Ovary (tissue), 9 donors: Measurements from ENCODE around the gene IGF2BP2. TPM values are rescaled to one million over a fixed set of nuclear protein-coding genes. Genes with fewer than 3 reads are reported as not detected.

Experiments
- DNase-seq, 5 donors: peaks; one replicate each; pipeline ENCODE4 v3.0.0-alpha.2; 2019 to 2020
- H3K27ac ChIP-seq, 2 donors: fragments of 200-600 bp; one replicate each; pipeline versions ENCODE4 v1.5.1 to v1.8.0; 2019 to 2022
- H3K27me3 ChIP-seq: fragments of 200-600 bp; one replicate; pipeline ENCODE4 v1.8.0; 2022
- H3K36me3 ChIP-seq: fragments of 200-600 bp; sonication (generic); one replicate; pipeline ENCODE4 v1.5.1; 2019
- H3K4me1 ChIP-seq: one replicate; pipeline ENCODE4 v1.8.1; 2013; ENCODE audit warnings: mild to moderate bottlenecking, moderate library complexity; ENCODE audit not compliant: insufficient read depth
- H3K4me3 ChIP-seq: fragments of 200-600 bp; sonication (generic); one replicate; pipeline ENCODE4 v1.5.1; 2017
- H3K9me3 ChIP-seq, 2 donors: fragments of 200-600 bp in 1 of 2; sonication (generic) in 1 of 2; one replicate each; pipeline versions ENCODE4 v1.5.1 to v1.8.1; 2013 to 2019; ENCODE audit warnings: mild to moderate bottlenecking in 1 of 2, moderate library complexity in 1 of 2
- CTCF ChIP-seq, 3 donors: fragments of 450-650 bp in 2 of 3; fragments of 200-600 bp in 1 of 3; IDR thresholded peaks; one replicate each; pipeline versions ENCODE4 v1.5.1 to v1.8.0; 2016 to 2022; ENCODE audit warnings: antibody characterized with exemption in 3 of 3, mild to moderate bottlenecking in 1 of 3
- EP300 ChIP-seq: sonication (generic); formaldehyde crosslinking; IDR thresholded peaks from one replicate; pipeline ENCODE4 v1.6.1; 2017; ENCODE audit warnings: antibody characterized with exemption
- POLR2A ChIP-seq: fragments of 450-650 bp; IDR thresholded peaks from one replicate; pipeline ENCODE4 v1.6.1; 2017; ENCODE audit warnings: antibody characterized with exemption, mild to moderate bottlenecking, moderate library complexity
- WGBS, 3 donors: extraction: QIAGEN DNeasy Blood & Tissue Kit in 1 of 3; methylation state at CpG; one replicate each; pipeline versions ENCODE4 v1.1.5 to v1.1.7; 2013 to 2017; 5-methylcytosine and 5-hydroxymethylcytosine counted together
- intact Hi-C, 4 donors: fragments of 100-400 bp; cut with DNase I; formaldehyde crosslinking; loops; one replicate each; pipeline versions ENCODE4 v1.11.0 to v1.15.1; 2022 to 2023
- microRNA-seq, 3 donors: library from miRNA; unstranded; fragments of <30 nt; microRNA quantifications; one replicate each; pipeline versions ENCODE4 to v1.2.0, GENCODE V29; 2019 to 2020
- polyA plus RNA-seq, 2 donors: library from polyadenylated mRNA; stranded (reverse); fragments of 200-250 nt in 1 of 2; fragments of 350-450 nt in 1 of 2; fragmentation: Illumina TruSeq in 1 of 2; extraction: RNeasy Lipid Tissue Mini Kit (QIAGEN cat#74804) in 1 of 2; gene quantifications; one replicate each; pipeline ENCODE4 v1.2.3, GENCODE V29; 2013 to 2014
- small RNA-seq: library from RNA; depleted of rRNA; stranded (forward); fragments of <200 nt; gene quantifications from one replicate; pipeline ENCODE3, GENCODE V24; 2016
- total RNA-seq, 7 donors: library from RNA; depleted of rRNA in 2 of 7; stranded (reverse); fragments of >200 nt in 2 of 7; fragmentation: NEBNext Ultra II Directional in 3 of 7; extraction: Animal tissue kit (Norgen Biotek cat#: 25700) in 3 of 7; gene quantifications; one replicate each; pipeline versions ENCODE4 v1.1.0 to v1.2.4, GENCODE V29; 2016 to 2023
- donor health status: DM: no; HTN: no; CAD: no; lungs with moderate emphysema.
- donor health status: DM: no; HTN: no; CAD: no.
- donor health status: Bipolar disorder and iron deficiency.
- donor health status: DM: yes; HTN: yes; CAD: no.
- donor health status: DM: no; HTN: no; CAD: no.
- donor health status: DM: yes; HTN: yes; CAD: no.

The IGF2BP2 gene
- total and polyA plus RNA-seq, 9 donors = 4.6 to 31.1 (median 13.7) TPM

- TF ChIP-seq EP300 (no peak), POLR2A (no peak), CTCF (IDR thresholded peaks at IDR 0.05) (no peak)
- H3K4me1 ChIP-seq = no peaks in the 10 kb centered on the region
- H3K9me3 ChIP-seq = no peaks in the 10 kb centered on the region
- intact Hi-C loops = no loop called here
- H3K27me3 ChIP-seq = no peaks in the 10 kb centered on the region
- no peak for DNase-seq
- no peak overlapping the region for H3K27ac ChIP-seq
- no peaks in the 10 kb centered on the region for H3K36me3 ChIP-seq
- no peak overlapping the region for H3K4me3 ChIP-seq
Measured at GRCh38 chr3:185605566-185605965, 219.3 kb downstream of the IGF2BP2 start.

- no peaks in the 10 kb centered on the region for H3K4me1 ChIP-seq
- H3K9me3 ChIP-seq = no peaks in the 10 kb centered on the region
- DNase-seq = no peak
- TF ChIP-seq CTCF (IDR thresholded peaks at IDR 0.05) = no peak
- no peak for TF ChIP-seq POLR2A
- no peak for TF ChIP-seq EP300
- intact Hi-C loops = no loop called here
- WGBS, 3 donors = 86 to 94% (median 94%) methylated on average over 4 of the region's 4 CpGs
- H3K27ac ChIP-seq = no peak overlapping the region
- H3K27me3 ChIP-seq = no peaks in the 10 kb centered on the region
- no peak overlapping the region for H3K4me3 ChIP-seq
- H3K36me3 ChIP-seq = no peaks in the 10 kb centered on the region
Measured at GRCh38 chr3:185595526-185595925, 229.3 kb downstream of the IGF2BP2 start.

- Histone ChIP-seq H3K9me3 (no peaks in the 10 kb centered on the region), H3K27me3 (no peaks in the 10 kb centered on the region), H3K27ac (no peak overlapping the region), H3K36me3 (no peaks in the 10 kb centered on the region), H3K4me1 (no peaks in the 10 kb centered on the region), H3K4me3 (no peak overlapping the region)
- WGBS, 3 donors = 67 to 70% (median 70%) methylated on average over 3 of the region's 3 CpGs
- intact Hi-C loops = no loop called here
- no peak for TF ChIP-seq EP300
- no peak for TF ChIP-seq POLR2A
- no peak for TF ChIP-seq CTCF (IDR thresholded peaks at IDR 0.05)
- DNase-seq = no peak
Measured at GRCh38 chr3:185594073-185594472, 230.8 kb downstream of the IGF2BP2 start.

Small RNA genes within 50 kb of the gene (microRNA-seq; reads per million reads assigned to microRNA genes)
- gene MIR548AQ = 0 reads per million in 3 donors

Small RNA genes within 50 kb of the gene (small RNA-seq; reads per million reads assigned to genes)
- not detected for gene AC133473.1
- not detected for gene MIR548AQ

Other genes with a start within 250 kb of the IGF2BP2 start
- gene SENP2, start 238.7 kb downstream of the IGF2BP2 start, total RNA-seq = 10 to 100 TPM; 17.0 to 51.6 (median 43.5) TPM
- gene SENP2, start 238.7 kb downstream of the IGF2BP2 start, polyA plus RNA-seq = 10 to 100 TPM; 16.0 to 49.3 TPM
- 100 to 1,000 TPM; 108 to 158 (median 119) TPM for gene TRA2B, start 113.0 kb upstream of the IGF2BP2 start, total RNA-seq
- 100 to 1,000 TPM in 1 of 2 donors, 10 to 100 TPM in 1; 83.0 to 132 TPM for gene TRA2B, start 113.0 kb upstream of the IGF2BP2 start, polyA plus RNA-seq